Caco-2 (cell line): Measurements from ENCODE around the gene CDH6. TPM values are rescaled to one million over a fixed set of nuclear protein-coding genes. Genes with fewer than 3 reads are reported as not detected.

Source experiments
- BruUV-seq: library from RNA; stranded (reverse); fragments of 400-500 nt; replicated peaks from 2 replicates; lab custom pipeline; 2021; lab: Mats Ljungman, UMichigan
- CTCF ChIA-PET: fragments of 300-600 bp; sonication (Branson Sonifier 250); formaldehyde crosslinking; loops from one replicate; lab custom pipeline; 2022; ENCODE audit warnings: antibody characterized with exemption; lab: Charles Lee
- POLR2A ChIA-PET: fragments of 300-600 bp; sonication (Branson Sonifier 250); formaldehyde crosslinking; loops from one replicate; lab custom pipeline; 2022; ENCODE audit warnings: antibody characterized with exemption; lab: Charles Lee
- DNase-seq, 2 experiments: peaks; one replicate each; pipeline versions ENCODE4 v3.0.0 to v3.0.0-alpha.2; 2020 to 2022
- H3K27me3 ChIP-seq: replicated peaks from 2 replicates; pipeline ENCODE4 v1.6.0; 2011; ENCODE audit warnings: low read length; ENCODE audit not compliant: control insufficient read depth, insufficient read depth
- H3K36me3 ChIP-seq: 2 replicates; pipeline ENCODE4 v1.5.1; 2011; ENCODE audit warnings: low read length; ENCODE audit not compliant: control insufficient read depth, insufficient read depth
- H3K4me1 ChIP-seq: fragments of 250-450 bp; sonication (Bioruptor Pico); 2 replicates; pipeline ENCODE4 v1.5.1; 2020; ENCODE audit warnings: mild to moderate bottlenecking
- H3K4me3 ChIP-seq: 2 replicates; pipeline ENCODE4 v1.5.1; 2011; ENCODE audit warnings: low read depth, mild to moderate bottlenecking, control low read depth, low read length
- H3K9me3 ChIP-seq: fragments of 250-450 bp; sonication (Bioruptor Pico); 2 replicates; pipeline ENCODE4 v1.5.1; 2020; ENCODE audit warnings: mild to moderate bottlenecking, moderate library complexity
- H3K27ac Mint-ChIP-seq: one replicate; pipeline ENCODE4 v1.8.0; 2022; ENCODE audit warnings: mixed read lengths; ENCODE audit not compliant: unreplicated experiment
- H3K27me3 Mint-ChIP-seq: one replicate; pipeline ENCODE4 v1.8.0; 2022; ENCODE audit warnings: mixed read lengths; ENCODE audit not compliant: insufficient read depth, unreplicated experiment
- H3K36me3 Mint-ChIP-seq: one replicate; pipeline ENCODE4 v1.8.0; 2022; ENCODE audit warnings: mild to moderate bottlenecking, mixed read lengths; ENCODE audit not compliant: insufficient read depth, unreplicated experiment
- H3K4me1 Mint-ChIP-seq: one replicate; pipeline ENCODE4 v1.8.0; 2022; ENCODE audit warnings: low read depth, mixed read lengths; ENCODE audit not compliant: unreplicated experiment
- H3K4me3 Mint-ChIP-seq: one replicate; pipeline ENCODE4 v1.8.0; 2022; ENCODE audit warnings: mild to moderate bottlenecking, moderate library complexity, mixed read lengths; ENCODE audit not compliant: unreplicated experiment
- H3K9me3 Mint-ChIP-seq: one replicate; pipeline ENCODE4 v1.8.0; 2022; ENCODE audit warnings: mixed read lengths; ENCODE audit not compliant: unreplicated experiment
- CTCF ChIP-seq, 2 experiments: fragments of 200-600 bp in 1 of 2; IDR thresholded peaks; 1 replicate in 1 of 2; 2 replicates in 1 of 2; pipeline versions ENCODE4 v1.5.1 to v1.8.0; 2011 to 2022; ENCODE audit warnings: antibody characterized with exemption in 1 of 2, control low read depth in 1 of 2, inconsistent platforms in 1 of 2, low read depth in 1 of 2, low read length in 1 of 2, mild to moderate bottlenecking in 1 of 2, moderate library complexity in 1 of 2; ENCODE audit not compliant: insufficient read depth in 1 of 2, severe bottlenecking in 1 of 2, unreplicated experiment in 1 of 2
- intact Hi-C: fragments of 100-400 bp; cut with micrococcal nuclease; formaldehyde crosslinking; loops from one replicate; pipeline ENCODE4 v1.10.0; 2022; ENCODE audit not compliant: unreplicated experiment
- total RNA-seq: library from RNA; stranded (reverse); gene quantifications from 2 replicates; pipeline ENCODE4 v1.2.3, GENCODE V29; 2022

The CDH6 gene
- total RNA-seq, 1 experiment from 2014 or later = 18.0 TPM

- peak in 1 of 2 experiments; percentile 60 for DNase-seq
- no peak overlapping the region for H3K4me3 ChIP-seq
- Mint-ChIP-seq H3K27me3 (no peaks in the 10 kb centered on the region), H3K27ac (no peak overlapping the region), H3K4me1 (peaks cover 41% of the 10 kb centered on the region), H3K4me3 (no peak overlapping the region), H3K9me3 (no peaks in the 10 kb centered on the region), H3K36me3 (no peaks in the 10 kb centered on the region)
- CTCF ChIA-PET = interaction anchor here (0.6 kb wide), 1 partner anchor 35 kb away, joined by 3 read pairs; no protein-coding TSS in a partner anchor
- POLR2A ChIA-PET = no interaction called here
- H3K27me3 ChIP-seq = no peaks in the 10 kb centered on the region
- no peaks in the 10 kb centered on the region for H3K36me3 ChIP-seq
- peak; percentile 41 to 43 for TF ChIP-seq CTCF (IDR thresholded peaks at IDR 0.05; ENCODE audit: insufficient read depth in 1 of 2, low read depth in 1 of 2, low read length in 1 of 2, severe bottlenecking in 1 of 2, unreplicated experiment in 1 of 2)
- BruUV-seq = no TSS peak
- peaks cover 17% of the 10 kb centered on the region for H3K4me1 ChIP-seq
- no peaks in the 10 kb centered on the region for H3K9me3 ChIP-seq
- intact Hi-C loops = loop anchor here (1.0 kb wide), 4 partner anchors 17 to 250 kb away; no protein-coding TSS in a partner anchor
Measured at GRCh38 chr5:31196309-31196708, 2.8 kb downstream of the CDH6 start.

GRCh38 chr5:31197183-31197582 is 3.7 kb downstream of the CDH6 start:
- no peak for DNase-seq
- Histone ChIP-seq H3K4me1 (peaks cover 17% of the 10 kb centered on the region), H3K36me3 (no peaks in the 10 kb centered on the region), H3K9me3 (no peaks in the 10 kb centered on the region), H3K27me3 (no peaks in the 10 kb centered on the region), H3K4me3 (no peak overlapping the region)
- Mint-ChIP-seq H3K4me1 (peaks cover 41% of the 10 kb centered on the region), H3K4me3 (no peak overlapping the region), H3K36me3 (no peaks in the 10 kb centered on the region), H3K27ac (no peak overlapping the region), H3K9me3 (no peaks in the 10 kb centered on the region), H3K27me3 (no peaks in the 10 kb centered on the region)
- intact Hi-C loops = no loop called here
- BruUV-seq = no TSS peak
- CTCF ChIA-PET = no interaction called here
- no peak for TF ChIP-seq CTCF (IDR thresholded peaks at IDR 0.05; ENCODE audit: insufficient read depth in 1 of 2, low read depth in 1 of 2, low read length in 1 of 2, severe bottlenecking in 1 of 2, unreplicated experiment in 1 of 2)
- POLR2A ChIA-PET = no interaction called here

GRCh38 chr5:31204958-31205357 is 11.5 kb downstream of the CDH6 start:
- Mint-ChIP-seq H3K4me3 (no peak overlapping the region), H3K27ac (no peak overlapping the region), H3K4me1 (peaks cover 6% of the 10 kb centered on the region), H3K9me3 (no peaks in the 10 kb centered on the region), H3K27me3 (no peaks in the 10 kb centered on the region), H3K36me3 (no peaks in the 10 kb centered on the region)
- ChIA-PET CTCF (no interaction called here), POLR2A (no interaction called here)
- Histone ChIP-seq H3K4me3 (no peak overlapping the region), H3K27me3 (no peaks in the 10 kb centered on the region), H3K4me1 (no peaks in the 10 kb centered on the region), H3K9me3 (no peaks in the 10 kb centered on the region), H3K36me3 (no peaks in the 10 kb centered on the region)
- BruUV-seq = no TSS peak
- TF ChIP-seq CTCF (IDR thresholded peaks at IDR 0.05; ENCODE audit: insufficient read depth in 1 of 2, low read depth in 1 of 2, low read length in 1 of 2, severe bottlenecking in 1 of 2, unreplicated experiment in 1 of 2) = no peak
- intact Hi-C loops = no loop called here
- DNase-seq = no peak
